C1 segment of cervical spinal cord (tissue), 14 donors: Measurements from ENCODE around the gene CACNA1H.

Experiments used
- DNase-seq, 14 donors: peaks; one replicate each; lab custom pipeline; 2025; lab: John Stamatoyannopoulos, UW

Gene CACNA1H

GRCh38 chr16:1122398-1122765, 30.5 kb upstream of the CACNA1H start:
- no peak for DNase-seq

GRCh38 chr16:1123525-1124230, 29.2 kb upstream of the CACNA1H start:
- DNase-seq = no peak

- DNase-seq = no peak
Measured at GRCh38 chr16:1124291-1124690, 28.6 kb upstream of the CACNA1H start.

GRCh38 chr16:1124795-1125194, 28.1 kb upstream of the CACNA1H start:
- DNase-seq = no peak

GRCh38 chr16:1125471-1125870, 27.4 kb upstream of the CACNA1H start:
- no peak for DNase-seq

GRCh38 chr16:1126044-1126443, 26.9 kb upstream of the CACNA1H start:
- no peak for DNase-seq

GRCh38 chr16:1126586-1126985, 26.3 kb upstream of the CACNA1H start:
- DNase-seq = no peak

- DNase-seq = no peak
Measured at GRCh38 chr16:1127101-1127500, 25.8 kb upstream of the CACNA1H start.

GRCh38 chr16:1127971-1128715, 24.8 kb upstream of the CACNA1H start:
- DNase-seq = no peak

- DNase-seq = no peak
Measured at GRCh38 chr16:1129106-1129960, 23.6 kb upstream of the CACNA1H start.

GRCh38 chr16:1130382-1130781, 22.5 kb upstream of the CACNA1H start:
- no peak for DNase-seq

- DNase-seq = no peak
Measured at GRCh38 chr16:1131378-1131994, 21.4 kb upstream of the CACNA1H start.

- no peak for DNase-seq
Measured at GRCh38 chr16:1132431-1132830, 20.5 kb upstream of the CACNA1H start.

- no peak for DNase-seq
Measured at GRCh38 chr16:1133271-1133670, 19.6 kb upstream of the CACNA1H start.

- no peak for DNase-seq
Measured at GRCh38 chr16:1133810-1134520, 18.9 kb upstream of the CACNA1H start.

- DNase-seq = no peak
Measured at GRCh38 chr16:1134776-1135458, 18.0 kb upstream of the CACNA1H start.

- DNase-seq = no peak
Measured at GRCh38 chr16:1135459-1135825, 17.5 kb upstream of the CACNA1H start.

GRCh38 chr16:1137604-1138003, 15.3 kb upstream of the CACNA1H start:
- no peak for DNase-seq

- DNase-seq = no peak
Measured at GRCh38 chr16:1140582-1141162, 12.2 kb upstream of the CACNA1H start.

- DNase-seq = no peak
Measured at GRCh38 chr16:1141191-1141590, 11.7 kb upstream of the CACNA1H start.
